Right renal cortex interstitium (tissue), 3 donors: Measurements from ENCODE around the gene TPI1. TPM values are rescaled to one million over a fixed set of nuclear protein-coding genes. Genes with fewer than 3 reads are reported as not detected.
A peak's percentile ranks its signal among the peaks of the same experiment; 100 is the strongest.

ENCODE experiments used
- DNase-seq, 3 donors: peaks; one replicate each; pipeline ENCODE4 v3.0.0-alpha.2; 2013; ENCODE audit warnings: low read depth in 3 of 3, low spot score in 2 of 3
- polyA plus RNA-seq, 3 donors: library from polyadenylated mRNA; unstranded; fragments of 120-200 nt; gene quantifications; one replicate each; pipeline ENCODE4 v1.2.1, GENCODE V29; 2013; ENCODE audit not compliant: insufficient read length in 3 of 3

Gene TPI1
- polyA plus RNA-seq, result 100 to 1,000 TPM; 611 to 637 (median 629) TPM

DNA sequence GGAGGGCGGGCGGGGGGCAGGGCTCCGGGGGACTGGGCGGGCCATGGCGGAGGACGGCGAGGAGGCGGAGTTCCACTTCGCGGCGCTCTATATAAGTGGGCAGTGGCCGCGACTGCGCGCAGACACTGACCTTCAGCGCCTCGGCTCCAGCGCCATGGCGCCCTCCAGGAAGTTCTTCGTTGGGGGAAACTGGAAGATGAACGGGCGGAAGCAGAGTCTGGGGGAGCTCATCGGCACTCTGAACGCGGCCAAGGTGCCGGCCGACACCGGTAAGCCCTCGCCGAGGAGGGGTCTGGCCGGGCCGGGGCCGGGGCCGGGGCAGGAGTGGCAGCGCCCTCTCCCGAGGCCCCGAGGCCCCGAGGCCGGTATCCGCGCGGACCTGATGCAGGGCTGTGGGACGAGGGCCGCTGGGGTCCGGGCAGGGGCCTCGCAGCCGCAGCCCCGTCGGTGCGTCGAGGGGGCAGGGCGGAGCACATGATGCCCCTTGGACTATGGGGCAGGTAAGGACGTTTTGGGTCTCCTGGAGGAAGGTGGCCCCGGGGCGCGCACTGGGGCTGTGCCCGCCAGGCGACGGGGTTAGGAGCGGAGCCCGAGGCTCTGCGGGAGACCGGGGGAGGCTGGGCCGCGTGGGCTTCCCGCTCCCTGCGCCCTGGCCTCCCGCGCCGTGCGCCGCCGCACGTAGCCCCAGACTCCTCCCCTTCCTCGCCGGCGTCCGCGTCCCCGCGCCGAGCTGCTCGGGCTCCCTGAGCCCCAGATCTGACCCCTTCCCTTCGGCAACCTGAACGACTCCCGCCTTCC lies at the start of gene TPI1:
Gene TPI1, plus strand, starts transcription at position 119 of the 798 bp plus-strand sequence. Its CDS starts 36 bp downstream, at position 155.
- no peak for DNase-seq

- no peak for DNase-seq
Observed at GRCh38 chr12:6817662-6818157, 49.6 kb upstream of the TPI1 start.

GRCh38 chr12:6818222-6818621 lies 49.1 kb upstream of the TPI1 start:
- DNase-seq, result no peak

DNA sequence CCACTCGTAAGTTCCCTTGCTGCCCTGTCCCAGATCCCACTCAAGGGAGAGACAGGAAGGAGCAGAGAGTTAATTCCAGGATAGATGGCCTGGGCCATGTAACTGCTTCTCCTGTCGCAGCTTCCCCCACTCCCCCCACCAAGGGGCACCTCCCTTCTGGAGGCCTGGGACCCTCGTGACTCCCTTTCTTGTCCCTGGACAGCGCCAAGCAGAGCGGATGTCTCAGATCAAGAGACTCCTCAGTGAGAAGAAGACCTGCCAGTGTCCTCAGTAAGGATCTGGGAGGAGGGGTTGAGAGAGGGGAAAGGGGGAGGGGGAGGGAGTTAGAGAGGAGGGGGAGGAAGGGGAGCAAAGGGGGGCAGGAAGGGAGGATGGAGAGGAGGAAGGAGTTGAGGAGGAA lies 48.7 kb upstream of the TPI1 start:
- no peak for DNase-seq

- DNase-seq, result no peak
Observed at GRCh38 chr12:6819106-6820030, 48.0 kb upstream of the TPI1 start.

GRCh38 chr12:6820166-6820565 lies 47.2 kb upstream of the TPI1 start:
- DNase-seq, result no peak

GRCh38 chr12:6821591-6822425 lies 45.5 kb upstream of the TPI1 start, which contains the start of gene GPR162:
Gene GPR162 (plus strand): TSS chr12:6821821. CDS start chr12:6823899, 2,078 bp downstream.
- DNase-seq, result no peak

- no peak for DNase-seq
Observed at GRCh38 chr12:6822426-6823135, 44.8 kb upstream of the TPI1 start.

GRCh38 chr12:6823182-6824084 lies 43.9 kb upstream of the TPI1 start:
- DNase-seq, result no peak

- DNase-seq, result no peak
Observed at GRCh38 chr12:6824085-6824775, 43.1 kb upstream of the TPI1 start.

DNA sequence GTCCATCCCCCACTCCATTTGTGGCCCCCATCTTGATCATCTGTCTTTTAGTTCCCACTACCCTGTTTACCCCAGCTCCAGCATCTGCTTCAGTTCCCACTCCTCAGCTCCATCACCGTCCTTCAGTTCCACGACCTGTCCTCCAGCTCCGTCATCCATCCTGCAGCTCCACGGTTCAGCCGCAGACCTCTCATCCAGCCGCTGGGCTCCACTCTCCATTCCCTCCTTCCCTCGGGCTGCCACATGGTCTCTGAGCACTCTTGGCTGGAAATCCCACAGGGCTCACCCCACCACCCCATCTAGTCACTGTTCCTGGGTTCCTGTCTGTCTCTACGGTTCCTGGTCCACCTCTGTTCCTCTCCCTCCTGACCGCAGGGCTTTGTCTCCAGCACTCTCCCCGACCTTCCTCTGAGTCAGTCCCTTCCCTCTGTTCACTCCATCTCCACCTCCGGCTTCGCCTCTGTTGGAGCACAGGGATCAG lies 42.4 kb upstream of the TPI1 start:
- no peak for DNase-seq

GRCh38 chr12:6825398-6826124 lies 41.8 kb upstream of the TPI1 start:
- DNase-seq, result no peak

GRCh38 chr12:6826125-6826733 lies 41.1 kb upstream of the TPI1 start:
- DNase-seq, result no peak

DNA sequence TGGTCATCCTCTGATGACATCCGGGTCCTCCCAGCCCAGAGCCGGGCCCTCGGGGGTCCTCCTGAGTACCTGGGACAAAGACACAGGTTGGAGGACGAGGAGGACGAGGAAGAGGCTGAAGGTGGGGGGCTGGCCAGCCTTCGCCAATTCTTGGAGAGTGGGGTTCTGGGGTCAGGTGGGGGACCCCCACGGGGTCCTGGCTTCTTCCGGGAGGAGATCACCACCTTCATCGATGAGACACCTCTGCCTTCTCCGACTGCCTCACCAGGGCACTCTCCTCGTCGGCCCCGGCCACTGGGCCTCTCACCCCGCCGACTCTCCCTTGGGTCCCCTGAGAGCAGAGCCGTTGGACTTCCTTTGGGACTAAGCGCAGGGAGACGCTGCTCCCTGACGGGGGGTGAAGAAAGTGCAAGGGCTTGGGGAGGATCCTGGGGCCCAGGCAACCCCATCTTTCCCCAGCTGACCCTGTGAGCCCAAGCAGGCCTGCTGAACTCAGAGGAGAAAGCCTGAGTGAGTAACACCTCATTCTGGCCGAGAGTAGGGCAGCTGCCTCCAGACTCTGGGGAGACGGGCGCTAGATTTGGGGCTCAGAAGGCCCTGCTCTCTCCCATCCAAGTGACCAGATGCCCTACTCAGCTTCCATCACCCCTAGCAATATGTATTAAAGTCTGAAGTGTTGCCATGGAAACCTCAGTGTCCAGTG lies 40.4 kb upstream of the TPI1 start:
- no peak for DNase-seq

- DNase-seq, result peak in 1 of 3 donors; percentile 81
Observed at GRCh38 chr12:6827437-6827911, 39.9 kb upstream of the TPI1 start.
